Osteocyte (in vitro differentiated cells): ENCODE data around the gene ATP6V0A4. TPM values are rescaled to one million over a fixed set of nuclear protein-coding genes. Genes with fewer than 3 reads are reported as not detected.

Experiments used
- DNase-seq: peaks from one replicate; pipeline ENCODE4 v3.0.0; 2021; ENCODE audit warnings: mixed read lengths; ENCODE audit not compliant: unreplicated experiment; ENCODE audit errors: extremely low spot score
- H3K27ac Mint-ChIP-seq: one replicate; pipeline ENCODE4 v1.8.0; 2021; ENCODE audit warnings: mild to moderate bottlenecking, mixed read lengths; ENCODE audit not compliant: unreplicated experiment
- H3K27me3 Mint-ChIP-seq: one replicate; pipeline ENCODE4 v1.8.0; 2021; ENCODE audit warnings: mixed read lengths; ENCODE audit not compliant: unreplicated experiment
- H3K36me3 Mint-ChIP-seq: one replicate; pipeline ENCODE4 v1.8.0; 2021; ENCODE audit warnings: mixed read lengths; ENCODE audit not compliant: unreplicated experiment
- H3K4me1 Mint-ChIP-seq: one replicate; pipeline ENCODE4 v1.8.0; 2021; ENCODE audit warnings: mixed read lengths; ENCODE audit not compliant: unreplicated experiment
- H3K4me3 Mint-ChIP-seq: one replicate; pipeline ENCODE4 v1.8.0; 2021; ENCODE audit warnings: mild to moderate bottlenecking, moderate library complexity, mixed read lengths; ENCODE audit not compliant: unreplicated experiment
- H3K9me3 Mint-ChIP-seq: one replicate; pipeline ENCODE4 v1.8.0; 2021; ENCODE audit warnings: mixed read lengths; ENCODE audit not compliant: unreplicated experiment
- CTCF ChIP-seq: fragments of 200-600 bp; sonication (generic); IDR thresholded peaks from 2 replicates; pipeline ENCODE4 v1.5.0; 2021; ENCODE audit warnings: antibody characterized with exemption, mild to moderate bottlenecking, moderate library complexity
- total RNA-seq: library from RNA; stranded (reverse); gene quantifications from 2 replicates; pipeline ENCODE4 v1.2.1, GENCODE V29; 2021

The ATP6V0A4 gene
- total RNA-seq, 1 donor from 2014 or later = 0.64 TPM

- no peak for DNase-seq
- Mint-ChIP-seq H3K36me3 (no peaks in the 10 kb centered on the region), H3K27me3 (peaks cover 2% of the 10 kb centered on the region), H3K9me3 (no peaks in the 10 kb centered on the region), H3K4me1 (no peaks in the 10 kb centered on the region), H3K27ac (no peak overlapping the region), H3K4me3 (no peak overlapping the region)
- peak; percentile 6 for TF ChIP-seq CTCF
These were observed 71.7 kb downstream of the ATP6V0A4 start for GRCh38 chr7:138726288-138726687.

- no peak overlapping the region for H3K4me3 Mint-ChIP-seq
- H3K27me3 Mint-ChIP-seq = peaks cover 4% of the 10 kb centered on the region
- no peak overlapping the region for H3K27ac Mint-ChIP-seq
- H3K9me3 Mint-ChIP-seq = no peaks in the 10 kb centered on the region
- H3K36me3 Mint-ChIP-seq = no peaks in the 10 kb centered on the region
- H3K4me1 Mint-ChIP-seq = no peaks in the 10 kb centered on the region
- TF ChIP-seq CTCF = no peak
- DNase-seq = no peak
These were observed 77.7 kb downstream of the ATP6V0A4 start for GRCh38 chr7:138720286-138720685.

GRCh38 chr7:138716889-138717288 is 81.1 kb downstream of the ATP6V0A4 start:
- peaks cover 6% of the 10 kb centered on the region for H3K27me3 Mint-ChIP-seq

GRCh38 chr7:138713191-138713590 is 84.8 kb downstream of the ATP6V0A4 start:
- Mint-ChIP-seq H3K4me1 (no peaks in the 10 kb centered on the region), H3K9me3 (no peaks in the 10 kb centered on the region), H3K27me3 (peaks cover 6% of the 10 kb centered on the region), H3K4me3 (no peak overlapping the region), H3K27ac (no peak overlapping the region), H3K36me3 (no peaks in the 10 kb centered on the region)
- no peak for TF ChIP-seq CTCF
- no peak for DNase-seq

More at GRCh38 chr7:138716889-138717288, 81.1 kb downstream of the ATP6V0A4 start:
- Mint-ChIP-seq H3K27ac (no peak overlapping the region), H3K4me1 (no peaks in the 10 kb centered on the region), H3K9me3 (no peaks in the 10 kb centered on the region), H3K36me3 (no peaks in the 10 kb centered on the region), H3K4me3 (no peak overlapping the region)
- TF ChIP-seq CTCF = no peak
- no peak for DNase-seq

- TF ChIP-seq CTCF = no peak
- Mint-ChIP-seq H3K36me3 (no peaks in the 10 kb centered on the region), H3K27me3 (peaks cover 6% of the 10 kb centered on the region)
These were observed 85.3 kb downstream of the ATP6V0A4 start for GRCh38 chr7:138712652-138713051.

More at GRCh38 chr7:138712652-138713051, 85.3 kb downstream of the ATP6V0A4 start:
- no peak for DNase-seq
- no peaks in the 10 kb centered on the region for H3K4me1 Mint-ChIP-seq
- H3K9me3 Mint-ChIP-seq = no peaks in the 10 kb centered on the region
- H3K4me3 Mint-ChIP-seq = no peak overlapping the region
- H3K27ac Mint-ChIP-seq = no peak overlapping the region
